Muscle of leg (tissue), 11 donors: ENCODE data around the gene ARHGEF28. TPM values are rescaled to one million over a fixed set of nuclear protein-coding genes. Genes with fewer than 3 reads are reported as not detected.

Experiments
- DNase-seq: peaks from one replicate; pipeline ENCODE4 v3.0.0; 2013
- H3K27ac ChIP-seq: one replicate; pipeline ENCODE4 v1.5.1; 2013; ENCODE audit warnings: mild to moderate bottlenecking, low read length, control low read depth
- H3K27me3 ChIP-seq: one replicate; pipeline ENCODE4 v1.6.1; 2013; ENCODE audit warnings: low read length; ENCODE audit not compliant: control insufficient read depth, insufficient read depth
- H3K36me3 ChIP-seq: one replicate; pipeline ENCODE4 v1.6.1; 2013; ENCODE audit warnings: low read length; ENCODE audit not compliant: control insufficient read depth, insufficient read depth
- H3K4me1 ChIP-seq: one replicate; pipeline ENCODE4 v1.6.1; 2013; ENCODE audit warnings: low read length; ENCODE audit not compliant: control insufficient read depth, insufficient read depth
- H3K4me3 ChIP-seq: one replicate; pipeline ENCODE4 v1.5.1; 2013; ENCODE audit warnings: low read length, control low read depth
- H3K9me3 ChIP-seq: replicated peaks from 2 replicates; pipeline ENCODE4 v1.6.1; 2013; ENCODE audit warnings: low read depth, low read length; ENCODE audit not compliant: control insufficient read depth
- WGBS: methylation state at CpG from one replicate; pipeline ENCODE4 v1.1.5; 2013; ENCODE audit warnings: missing lambda C conversion rate; ENCODE audit not compliant: insufficient coverage; 5-methylcytosine and 5-hydroxymethylcytosine counted together
- polyA plus RNA-seq, 8 donors: library from polyadenylated mRNA; unstranded; fragments of 120-200 nt; gene quantifications; one replicate each; pipeline versions ENCODE4 v1.2.1 to v1.2.3, GENCODE V29; 2013; ENCODE audit warnings: inconsistent platforms in 1 of 8, low replicate concordance in 1 of 8; ENCODE audit not compliant: insufficient read length in 8 of 8, insufficient read depth in 1 of 8
- total RNA-seq: library from RNA; stranded (reverse); fragments of 120-200 nt; gene quantifications from one replicate; pipeline ENCODE4 v1.2.4, GENCODE V29; 2013

ARHGEF28 gene
- total and polyA plus RNA-seq, 9 donors = 1.6 to 5.1 (median 3.4) TPM

DNA sequence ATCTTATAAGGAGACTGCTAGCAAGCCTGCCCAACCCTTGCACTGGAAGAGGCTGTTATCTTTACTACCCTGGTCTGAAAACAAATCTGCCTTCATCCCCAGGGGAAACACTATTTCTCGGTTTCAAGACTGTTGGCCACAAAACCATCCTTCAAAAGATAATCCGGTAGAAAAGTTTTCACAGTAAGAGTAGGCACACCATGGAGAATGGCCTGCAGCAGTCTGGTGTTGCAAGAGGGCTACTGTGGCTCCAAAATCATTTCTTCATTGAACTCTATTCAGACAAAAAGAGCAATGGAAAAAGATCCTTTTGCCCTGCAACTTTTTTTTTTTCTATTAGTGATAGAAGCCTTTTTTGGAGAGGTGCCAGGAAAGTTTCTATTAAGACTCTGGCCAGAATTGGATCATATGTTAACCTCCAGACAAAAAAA is 163.9 kb downstream of the ARHGEF28 start:
- no peaks in the 10 kb centered on the region for H3K9me3 ChIP-seq
- no peaks in the 10 kb centered on the region for H3K36me3 ChIP-seq
- WGBS = no CpG with 5 or more reads among the region's 2 CpGs
- no peak overlapping the region for H3K4me3 ChIP-seq
- H3K27ac ChIP-seq = no peak overlapping the region
- no peaks in the 10 kb centered on the region for H3K27me3 ChIP-seq
- DNase-seq = peak; percentile 64
- H3K4me1 ChIP-seq = no peaks in the 10 kb centered on the region

DNA sequence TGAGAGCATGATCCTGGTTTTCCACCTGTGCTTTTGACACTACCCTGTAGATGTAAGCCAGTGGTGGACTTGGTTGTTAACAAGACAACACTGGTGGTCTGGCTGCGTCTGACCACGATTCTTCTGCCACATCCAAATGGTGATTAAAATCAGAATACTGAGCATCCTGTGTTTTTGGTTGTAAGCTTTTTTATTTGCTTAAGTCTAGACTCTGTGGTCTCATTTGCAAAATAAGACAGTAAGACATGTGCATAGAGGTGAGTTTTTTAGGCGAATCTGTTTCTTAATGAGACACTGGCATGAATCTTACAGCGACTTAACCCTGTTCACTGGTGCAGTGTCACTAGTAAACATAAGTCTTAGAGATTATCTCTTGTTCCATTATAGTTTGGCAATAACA is 165.4 kb downstream of the ARHGEF28 start:
- 50% methylated on average over 2 of the region's 4 CpGs for WGBS
- no peak for DNase-seq
- Histone ChIP-seq H3K4me1 (no peaks in the 10 kb centered on the region), H3K36me3 (no peaks in the 10 kb centered on the region), H3K4me3 (no peak overlapping the region), H3K27me3 (no peaks in the 10 kb centered on the region), H3K27ac (no peak overlapping the region), H3K9me3 (no peaks in the 10 kb centered on the region)

DNA sequence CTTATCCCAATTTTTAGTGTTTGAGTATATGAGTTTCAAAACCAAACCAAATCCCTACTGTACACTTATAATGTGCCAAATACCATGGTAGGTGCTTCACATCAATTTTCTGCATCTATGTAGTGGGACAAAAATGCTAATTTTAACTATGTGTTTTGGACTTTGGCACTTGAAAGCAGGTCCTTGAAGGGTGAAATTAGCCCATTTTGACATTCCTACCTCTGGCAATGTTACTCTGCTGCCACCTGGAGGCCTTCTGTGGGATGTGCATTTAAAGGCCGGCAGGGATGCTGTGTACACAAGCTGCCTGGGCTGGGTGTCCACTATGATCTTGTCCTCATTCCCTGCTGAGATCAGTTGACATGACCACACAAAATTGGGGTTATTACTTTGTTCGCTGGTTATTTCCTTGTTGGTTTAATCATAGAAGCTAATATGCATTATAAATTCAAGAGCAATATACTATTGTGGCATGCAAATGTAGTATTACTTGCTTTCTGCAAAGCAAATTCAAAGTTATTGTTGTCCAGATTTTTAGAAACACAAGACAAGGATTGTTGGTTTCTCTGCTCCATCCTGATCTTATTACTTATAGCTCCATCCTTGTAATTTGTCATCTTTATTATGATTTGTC is 166.8 kb downstream of the ARHGEF28 start:
- Histone ChIP-seq H3K9me3 (no peaks in the 10 kb centered on the region), H3K27ac (no peak overlapping the region), H3K4me1 (no peaks in the 10 kb centered on the region), H3K4me3 (no peak overlapping the region), H3K27me3 (no peaks in the 10 kb centered on the region), H3K36me3 (no peaks in the 10 kb centered on the region)
- WGBS = 0% methylated on average over 1 of the region's 2 CpGs
- DNase-seq = peak; percentile 75

DNA sequence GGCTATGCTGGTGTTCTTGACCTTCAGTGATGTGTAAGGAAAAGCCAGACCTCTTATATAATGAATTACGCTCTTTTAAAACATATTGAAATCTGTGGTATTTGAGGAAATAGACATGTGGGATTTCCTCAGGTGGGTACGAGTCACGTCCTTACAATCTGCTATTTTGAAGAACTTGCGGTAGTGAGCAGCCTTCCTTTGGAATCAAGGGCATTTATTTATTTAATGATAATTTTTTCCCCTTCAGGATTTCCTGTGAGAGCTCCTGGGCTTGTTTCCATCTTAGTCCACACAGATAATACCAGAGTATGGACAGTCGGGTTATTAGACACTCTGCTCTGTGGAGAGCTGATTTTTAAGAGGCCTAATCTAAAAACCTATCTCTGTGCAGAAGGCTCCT is 167.9 kb downstream of the ARHGEF28 start:
- H3K4me3 ChIP-seq = no peak overlapping the region
- no peaks in the 10 kb centered on the region for H3K27me3 ChIP-seq
- H3K9me3 ChIP-seq = no peaks in the 10 kb centered on the region
- no peaks in the 10 kb centered on the region for H3K4me1 ChIP-seq
- DNase-seq = no peak
- H3K27ac ChIP-seq = no peak overlapping the region
- no CpG with 5 or more reads among the region's 5 CpGs for WGBS
- H3K36me3 ChIP-seq = no peaks in the 10 kb centered on the region

DNA sequence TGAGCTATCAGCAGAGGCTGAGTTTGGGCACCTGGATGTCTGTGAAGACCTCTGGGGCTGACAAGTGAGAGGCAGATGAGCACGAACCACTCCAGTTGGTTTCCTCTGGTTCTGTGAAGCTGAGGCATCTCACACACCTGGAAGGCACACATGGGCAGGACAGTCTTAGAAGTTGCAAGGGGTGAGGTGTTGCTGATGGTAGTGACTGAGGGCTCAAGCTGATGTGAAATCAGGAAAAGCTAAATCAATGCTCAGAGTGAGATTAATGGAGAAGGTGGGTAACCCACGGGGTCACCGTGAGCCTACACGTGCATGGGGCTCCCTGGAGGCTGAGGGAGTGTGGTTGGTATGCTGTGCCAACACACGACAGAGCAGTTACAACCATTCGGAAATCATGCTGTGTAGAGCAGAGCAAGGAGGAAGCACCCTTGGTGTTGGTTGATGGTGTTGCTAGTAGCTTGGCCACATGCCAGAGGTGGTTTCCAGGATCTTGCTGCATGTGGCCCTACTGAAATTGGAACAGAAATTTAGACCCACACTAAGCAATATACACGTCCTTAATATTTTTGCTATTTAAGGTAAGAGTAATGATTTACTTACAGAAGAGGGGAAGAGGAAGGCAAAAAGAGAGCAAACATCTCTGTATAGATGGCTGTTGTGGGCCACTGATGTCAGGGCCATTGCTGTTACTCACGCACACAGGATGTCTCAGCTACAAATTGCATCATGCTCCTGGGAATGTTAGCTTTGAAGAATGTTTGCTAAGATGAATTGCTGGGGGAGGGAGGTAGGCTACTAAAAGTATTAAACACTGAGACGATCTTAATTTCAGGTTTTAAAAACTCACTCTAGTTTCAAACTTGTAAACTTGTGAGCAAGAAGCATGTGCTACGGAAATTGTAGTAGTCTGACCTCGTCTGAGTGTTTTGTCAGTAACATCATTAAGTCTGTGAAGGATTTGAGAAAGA is 170.5 kb downstream of the ARHGEF28 start:
- H3K27me3 ChIP-seq = no peaks in the 10 kb centered on the region
- no peak overlapping the region for H3K27ac ChIP-seq
- H3K36me3 ChIP-seq = no peaks in the 10 kb centered on the region
- DNase-seq = peak; percentile 35
- H3K4me1 ChIP-seq = no peaks in the 10 kb centered on the region
- 57% methylated on average over 7 of the region's 11 CpGs for WGBS
- H3K4me3 ChIP-seq = no peak overlapping the region
- H3K9me3 ChIP-seq = no peaks in the 10 kb centered on the region

DNA sequence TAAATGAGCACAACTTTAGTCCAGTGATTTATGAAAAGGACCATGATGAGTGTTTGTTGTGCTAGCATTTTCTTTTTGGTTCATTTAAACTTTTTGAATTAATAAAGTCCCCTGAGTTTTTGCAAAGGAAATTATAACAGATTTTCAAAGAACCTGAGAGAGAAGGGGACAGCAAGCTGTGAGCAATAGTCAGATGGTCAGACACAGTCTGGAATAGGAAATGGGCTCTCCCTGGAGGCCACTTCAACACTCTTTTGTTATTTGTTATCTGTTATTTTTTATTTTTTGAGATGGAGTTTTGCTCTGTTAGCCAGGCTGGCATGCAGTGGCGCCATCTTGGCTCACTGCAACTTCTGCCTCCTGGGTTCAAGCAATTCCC is 171.1 kb downstream of the ARHGEF28 start:
- Histone ChIP-seq H3K4me3 (no peak overlapping the region), H3K27ac (no peak overlapping the region), H3K9me3 (no peaks in the 10 kb centered on the region), H3K4me1 (no peaks in the 10 kb centered on the region), H3K27me3 (no peaks in the 10 kb centered on the region), H3K36me3 (no peaks in the 10 kb centered on the region)
- no peak for DNase-seq
- no CpG with 5 or more reads among the region's 1 CpG for WGBS

DNA sequence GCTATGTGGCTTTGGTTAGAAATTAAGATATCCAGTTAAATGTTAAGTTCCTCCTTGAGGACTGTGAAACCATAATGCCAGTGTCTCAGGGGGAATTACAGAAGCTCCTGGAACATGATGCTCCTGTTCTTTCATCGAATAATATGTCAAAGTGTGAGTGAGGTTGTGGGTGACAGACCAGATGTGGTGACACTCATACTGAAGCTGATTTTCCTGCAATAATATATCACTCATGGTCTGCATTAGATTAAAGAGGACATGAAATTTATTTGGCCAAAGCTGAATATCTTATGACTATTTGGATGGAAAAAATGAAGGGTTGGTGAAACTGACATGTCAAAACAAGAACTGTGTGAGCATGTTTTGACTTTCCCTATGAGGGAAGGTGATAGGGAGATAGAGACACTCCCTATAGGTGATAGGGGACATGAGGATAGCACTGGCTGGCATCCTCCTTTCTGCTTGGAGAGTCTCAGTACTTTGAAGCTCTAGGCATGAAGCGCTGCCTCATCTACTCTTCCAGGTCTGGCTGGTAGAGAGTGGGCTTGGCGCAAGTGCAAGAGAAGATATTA is 173.5 kb downstream of the ARHGEF28 start:
- DNase-seq = no peak
- WGBS = no CpG with 5 or more reads among the region's 3 CpGs
- H3K36me3 ChIP-seq = no peaks in the 10 kb centered on the region
- H3K27ac ChIP-seq = no peak overlapping the region
- no peaks in the 10 kb centered on the region for H3K9me3 ChIP-seq
- no peaks in the 10 kb centered on the region for H3K27me3 ChIP-seq
- no peak overlapping the region for H3K4me3 ChIP-seq
- no peaks in the 10 kb centered on the region for H3K4me1 ChIP-seq

DNA sequence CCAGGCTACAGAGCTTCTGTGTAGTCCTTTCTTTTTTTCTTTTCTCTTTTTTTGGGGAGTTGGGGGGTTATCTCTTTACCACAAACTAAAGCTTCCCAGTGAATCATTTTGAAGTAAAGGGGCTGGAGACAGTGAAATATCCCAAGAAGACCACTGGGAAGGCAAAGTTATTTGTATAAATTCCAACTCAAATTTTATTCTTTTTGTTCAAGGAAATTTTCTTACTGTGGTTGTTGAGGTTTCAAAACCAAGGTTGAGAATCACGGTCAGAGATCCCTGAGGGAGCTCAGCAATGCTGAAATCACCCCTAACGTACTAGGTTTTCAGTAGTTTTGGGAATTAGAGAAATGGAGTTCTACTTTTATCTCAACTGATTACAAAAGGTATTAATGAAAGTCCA is 175.7 kb downstream of the ARHGEF28 start:
- Histone ChIP-seq H3K27me3 (no peaks in the 10 kb centered on the region), H3K27ac (no peak overlapping the region), H3K4me3 (no peak overlapping the region), H3K9me3 (no peaks in the 10 kb centered on the region), H3K36me3 (no peaks in the 10 kb centered on the region), H3K4me1 (no peaks in the 10 kb centered on the region)
- WGBS = no CpG with 5 or more reads among the region's 2 CpGs
- DNase-seq = no peak

DNA sequence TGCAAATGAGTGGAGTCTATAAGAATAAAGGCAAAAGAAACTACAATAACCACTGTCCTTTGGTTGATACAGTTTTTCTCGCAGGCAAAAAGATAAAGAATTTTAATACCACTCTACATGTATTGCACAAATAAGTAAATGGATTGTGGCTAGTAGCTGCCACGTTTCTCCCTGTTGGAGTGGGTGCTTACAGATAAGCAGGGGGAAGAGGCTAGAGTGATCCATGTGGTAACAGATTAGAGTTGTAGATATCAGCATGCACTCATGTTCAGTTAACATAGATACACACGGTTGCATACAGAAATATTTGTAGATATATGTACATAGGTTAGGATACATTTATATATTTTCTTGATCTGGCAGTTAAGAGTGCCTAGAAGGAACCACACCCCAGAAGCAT is 179.5 kb downstream of the ARHGEF28 start:
- Histone ChIP-seq H3K27ac (no peak overlapping the region), H3K4me1 (no peaks in the 10 kb centered on the region)
- 40% methylated on average over 1 of the region's 3 CpGs for WGBS

DNA sequence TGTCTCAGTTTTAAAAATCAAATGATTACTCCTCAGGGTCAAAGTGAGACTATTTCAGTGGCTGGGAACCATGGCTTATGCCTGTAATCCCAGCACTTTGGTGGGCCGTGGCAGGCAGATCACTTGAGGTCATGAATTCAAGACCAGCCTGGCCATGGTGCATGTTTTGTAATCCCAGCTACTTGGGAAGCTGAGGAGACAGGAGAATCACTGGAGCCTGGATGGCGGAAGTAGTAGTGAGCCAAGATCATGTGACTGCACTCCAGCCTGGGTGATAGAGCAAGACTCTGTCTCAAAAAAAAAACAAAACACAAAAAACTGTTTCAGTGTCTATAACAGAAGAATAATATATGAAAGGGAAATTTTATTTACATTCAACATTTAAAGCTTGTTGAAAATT is 182.9 kb downstream of the ARHGEF28 start:
- 69% methylated on average over 1 of the region's 2 CpGs for WGBS
- Histone ChIP-seq H3K4me1 (no peaks in the 10 kb centered on the region), H3K27me3 (peaks cover 3% of the 10 kb centered on the region), H3K27ac (no peak overlapping the region), H3K36me3 (no peaks in the 10 kb centered on the region), H3K4me3 (no peak overlapping the region), H3K9me3 (no peaks in the 10 kb centered on the region)
- DNase-seq = no peak

More for the DNA sequence above, 179.5 kb downstream of the ARHGEF28 start:
- Histone ChIP-seq H3K36me3 (no peaks in the 10 kb centered on the region), H3K9me3 (no peaks in the 10 kb centered on the region), H3K27me3 (no peaks in the 10 kb centered on the region), H3K4me3 (no peak overlapping the region)
- DNase-seq = no peak
